ENCODE results near the gene WT1.
"Not testable (repeated sequence)": the region's sequence is repeated elsewhere in the genome, so short reads cannot be mapped to it uniquely, and the experiment has no call there.

DNA sequence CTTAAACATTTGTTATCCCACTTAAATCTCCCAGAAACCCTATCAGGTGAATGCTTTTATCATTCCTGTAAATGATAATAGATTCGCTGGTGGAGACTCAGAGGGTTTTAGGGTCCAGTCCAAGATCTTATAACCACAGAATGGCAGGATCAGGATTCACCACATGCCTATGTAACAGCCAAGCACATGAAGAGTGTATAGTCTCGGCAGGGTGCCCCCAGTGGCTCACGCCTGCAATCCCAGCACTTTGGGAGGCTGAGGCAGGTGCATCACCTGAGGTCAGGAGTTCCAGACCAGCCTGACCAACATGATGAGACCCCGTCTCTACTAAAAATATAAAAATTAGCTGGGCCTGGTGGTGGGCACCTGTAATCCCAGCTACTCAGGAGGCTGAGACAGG is 36.2 kb upstream of the WT1 start:
- TF ChIP-seq, protein P1, sequence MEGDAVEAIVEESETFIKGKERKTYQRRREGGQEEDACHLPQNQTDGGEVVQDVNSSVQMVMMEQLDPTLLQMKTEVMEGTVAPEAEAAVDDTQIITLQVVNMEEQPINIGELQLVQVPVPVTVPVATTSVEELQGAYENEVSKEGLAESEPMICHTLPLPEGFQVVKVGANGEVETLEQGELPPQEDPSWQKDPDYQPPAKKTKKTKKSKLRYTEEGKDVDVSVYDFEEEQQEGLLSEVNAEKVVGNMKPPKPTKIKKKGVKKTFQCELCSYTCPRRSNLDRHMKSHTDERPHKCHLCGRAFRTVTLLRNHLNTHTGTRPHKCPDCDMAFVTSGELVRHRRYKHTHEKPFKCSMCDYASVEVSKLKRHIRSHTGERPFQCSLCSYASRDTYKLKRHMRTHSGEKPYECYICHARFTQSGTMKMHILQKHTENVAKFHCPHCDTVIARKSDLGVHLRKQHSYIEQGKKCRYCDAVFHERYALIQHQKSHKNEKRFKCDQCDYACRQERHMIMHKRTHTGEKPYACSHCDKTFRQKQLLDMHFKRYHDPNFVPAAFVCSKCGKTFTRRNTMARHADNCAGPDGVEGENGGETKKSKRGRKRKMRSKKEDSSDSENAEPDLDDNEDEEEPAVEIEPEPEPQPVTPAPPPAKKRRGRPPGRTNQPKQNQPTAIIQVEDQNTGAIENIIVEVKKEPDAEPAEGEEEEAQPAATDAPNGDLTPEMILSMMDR (IDR thresholded peaks at IDR 0.05; ENCODE audit: control extremely low read depth in 1 of 3, insufficient read depth in 1 of 3, low read depth in 1 of 3, low read length in 3 of 3), result not testable (repeated sequence)
- TF ChIP-seq YY1 (IDR thresholded peaks at IDR 0.05; ENCODE audit: low read depth, low read length); KDM1A (IDR thresholded peaks at IDR 0.05; ENCODE audit: borderline replicate concordance, low read length); CHD2 (IDR thresholded peaks at IDR 0.05; ENCODE audit: low read length); HDAC6 (IDR thresholded peaks at IDR 0.05; ENCODE audit: low read depth, low read length); EP300 (IDR thresholded peaks at IDR 0.05; ENCODE audit: borderline replicate concordance in 1 of 2, low read depth in 2 of 2, low read length in 2 of 2); CBX5 (IDR thresholded peaks at IDR 0.05; ENCODE audit: low read depth, low read length); POLR2A (IDR thresholded peaks at IDR 0.05; ENCODE audit: control extremely low read depth in 1 of 2, low read depth in 2 of 2, low read length in 2 of 2); POLR2AphosphoS5 (IDR thresholded peaks at IDR 0.05; ENCODE audit: low read depth, low read length); TBP (IDR thresholded peaks at IDR 0.05; ENCODE audit: low read depth, low read length); EZH2 (IDR thresholded peaks at IDR 0.05; ENCODE audit: low read depth, low read length, severe bottlenecking); RXRA (IDR thresholded peaks at IDR 0.05; ENCODE audit: insufficient read depth, low read depth, low read length): not testable (repeated sequence)
- TF ChIP-seq, protein P2, sequence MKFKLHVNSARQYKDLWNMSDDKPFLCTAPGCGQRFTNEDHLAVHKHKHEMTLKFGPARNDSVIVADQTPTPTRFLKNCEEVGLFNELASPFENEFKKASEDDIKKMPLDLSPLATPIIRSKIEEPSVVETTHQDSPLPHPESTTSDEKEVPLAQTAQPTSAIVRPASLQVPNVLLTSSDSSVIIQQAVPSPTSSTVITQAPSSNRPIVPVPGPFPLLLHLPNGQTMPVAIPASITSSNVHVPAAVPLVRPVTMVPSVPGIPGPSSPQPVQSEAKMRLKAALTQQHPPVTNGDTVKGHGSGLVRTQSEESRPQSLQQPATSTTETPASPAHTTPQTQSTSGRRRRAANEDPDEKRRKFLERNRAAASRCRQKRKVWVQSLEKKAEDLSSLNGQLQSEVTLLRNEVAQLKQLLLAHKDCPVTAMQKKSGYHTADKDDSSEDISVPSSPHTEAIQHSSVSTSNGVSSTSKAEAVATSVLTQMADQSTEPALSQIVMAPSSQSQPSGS (IDR thresholded peaks at IDR 0.05; ENCODE audit: low read length), result not testable (repeated sequence)

Measured in H1 (cell line).